ENCODE data around the gene C16orf87. TPM values are rescaled to one million over a fixed set of nuclear protein-coding genes. Genes with fewer than 3 reads are reported as not detected.
A peak's percentile ranks its signal among the peaks of the same experiment; 100 is the strongest.

Gene C16orf87
- total and polyA plus RNA-seq, 9 of the 15 experiments (the other 6 are each of a cell fraction or from before 2014, with no cell fraction given): 7.8 to 16.7 (median 10.5) TPM

DNA sequence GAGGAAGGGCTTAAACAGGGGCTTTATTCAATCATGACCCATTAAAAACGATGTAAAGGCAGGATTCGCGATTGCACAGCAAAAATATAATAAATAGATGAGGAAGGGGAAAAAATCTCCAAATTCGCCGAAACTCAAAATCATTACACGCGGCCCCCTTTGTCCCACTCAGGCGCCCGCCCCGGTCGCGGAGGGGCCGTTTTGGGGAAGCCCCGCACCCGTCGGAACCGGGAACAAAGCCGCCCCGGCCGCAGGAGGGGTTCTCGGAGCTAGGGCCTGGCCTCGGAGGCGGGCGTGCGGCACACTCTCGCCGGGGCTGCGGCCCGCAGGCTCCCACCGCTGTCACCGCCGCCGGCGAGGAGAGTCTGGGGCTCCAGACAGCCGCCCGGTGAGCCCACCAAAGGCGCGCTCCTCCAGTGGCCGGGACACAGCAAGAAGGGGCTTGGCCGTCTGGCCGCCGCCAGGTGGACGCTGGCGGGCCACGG lies 521 bp downstream of the C16orf87 start (continued):
- no peak for TF ChIP-seq ETV1 (tag; conservative IDR thresholded peaks at IDR 0.05; ENCODE audit: low read depth)
- TF ChIP-seq GATAD2A (IDR thresholded peaks at IDR 0.05): no peak
- TF ChIP-seq BCOR (IDR thresholded peaks at IDR 0.05): no peak; the same call in 1 of the 2 replicates
- TF ChIP-seq PTBP1 (IDR thresholded peaks at IDR 0.05; ENCODE audit: low read depth, low read length): no peak
- no peak for TF ChIP-seq ZNF217 (CRISPR knock-in tag; IDR thresholded peaks at IDR 0.05)
- TF ChIP-seq ZNF232 (CRISPR knock-in tag; IDR thresholded peaks at IDR 0.05): no peak
- TF ChIP-seq SETDB1 (IDR thresholded peaks at IDR 0.05; ENCODE audit: low read length): no peak
- TF ChIP-seq CCNT2 (IDR thresholded peaks at IDR 0.05; ENCODE audit: borderline replicate concordance, extremely low read depth, insufficient read length, low read depth, low read length): peak; percentile 62
- no peak for TF ChIP-seq PHF21A (IDR thresholded peaks at IDR 0.05; ENCODE audit: borderline replicate concordance, low read depth)
- no peak for TF ChIP-seq ZNF23 (CRISPR knock-in tag; IDR thresholded peaks at IDR 0.05)
- TF ChIP-seq XRCC3 (IDR thresholded peaks at IDR 0.05): no peak
- no peak for TF ChIP-seq SPI1 (IDR thresholded peaks at IDR 0.05; ENCODE audit: borderline replicate concordance, low read depth, low read length)
- TF ChIP-seq, protein P1, sequence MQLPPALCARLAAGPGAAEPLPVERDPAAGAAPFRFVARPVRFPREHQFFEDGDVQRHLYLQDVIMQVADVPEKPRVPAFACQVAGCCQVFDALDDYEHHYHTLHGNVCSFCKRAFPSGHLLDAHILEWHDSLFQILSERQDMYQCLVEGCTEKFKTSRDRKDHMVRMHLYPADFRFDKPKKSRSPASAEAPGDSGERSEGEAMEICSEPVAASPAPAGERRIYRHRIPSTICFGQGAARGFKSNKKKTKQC (CRISPR knock-in tag; IDR thresholded peaks at IDR 0.05): no peak
- TF ChIP-seq ATF1 (CRISPR knock-in tag; IDR thresholded peaks at IDR 0.05): no peak
- no peak for TF ChIP-seq ATF1 (tag; IDR thresholded peaks at IDR 0.05)
- TF ChIP-seq, protein P2, sequence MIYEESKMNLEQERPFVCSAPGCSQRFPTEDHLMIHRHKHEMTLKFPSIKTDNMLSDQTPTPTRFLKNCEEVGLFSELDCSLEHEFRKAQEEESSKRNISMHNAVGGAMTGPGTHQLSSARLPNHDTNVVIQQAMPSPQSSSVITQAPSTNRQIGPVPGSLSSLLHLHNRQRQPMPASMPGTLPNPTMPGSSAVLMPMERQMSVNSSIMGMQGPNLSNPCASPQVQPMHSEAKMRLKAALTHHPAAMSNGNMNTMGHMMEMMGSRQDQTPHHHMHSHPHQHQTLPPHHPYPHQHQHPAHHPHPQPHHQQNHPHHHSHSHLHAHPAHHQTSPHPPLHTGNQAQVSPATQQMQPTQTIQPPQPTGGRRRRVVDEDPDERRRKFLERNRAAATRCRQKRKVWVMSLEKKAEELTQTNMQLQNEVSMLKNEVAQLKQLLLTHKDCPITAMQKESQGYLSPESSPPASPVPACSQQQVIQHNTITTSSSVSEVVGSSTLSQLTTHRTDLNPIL (CRISPR knock-in tag; IDR thresholded peaks at IDR 0.05): no peak
- TF ChIP-seq, protein P3, sequence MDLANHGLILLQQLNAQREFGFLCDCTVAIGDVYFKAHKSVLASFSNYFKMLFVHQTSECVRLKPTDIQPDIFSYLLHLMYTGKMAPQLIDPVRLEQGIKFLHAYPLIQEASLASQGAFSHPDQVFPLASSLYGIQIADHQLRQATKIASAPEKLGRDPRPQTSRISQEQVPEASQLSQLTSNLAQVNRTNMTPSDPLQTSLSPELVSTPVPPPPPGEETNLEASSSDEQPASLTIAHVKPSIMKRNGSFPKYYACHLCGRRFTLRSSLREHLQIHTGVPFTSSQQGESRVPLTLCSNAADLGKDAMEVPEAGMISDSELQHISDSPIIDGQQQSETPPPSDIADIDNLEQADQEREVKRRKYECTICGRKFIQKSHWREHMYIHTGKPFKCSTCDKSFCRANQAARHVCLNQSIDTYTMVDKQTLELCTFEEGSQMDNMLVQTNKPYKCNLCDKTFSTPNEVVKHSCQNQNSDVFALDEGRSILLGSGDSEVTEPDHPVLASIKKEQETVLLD (IDR thresholded peaks at IDR 0.05): no peak
- TF ChIP-seq MCM7 (IDR thresholded peaks at IDR 0.05): no peak
- no peak for TF ChIP-seq IRF2 (CRISPR knock-in tag; IDR thresholded peaks at IDR 0.05)
- TF ChIP-seq FOXJ3 (CRISPR knock-in tag; IDR thresholded peaks at IDR 0.05): no peak
- TF ChIP-seq SMARCA5 (IDR thresholded peaks at IDR 0.05): peak; percentile 7; the same call in 1 of the 2 replicates
- no peak for TF ChIP-seq NR3C1 (CRISPR knock-in tag; IDR thresholded peaks at IDR 0.05)
- TF ChIP-seq ZBTB17 (CRISPR knock-in tag; IDR thresholded peaks at IDR 0.05): no peak
- TF ChIP-seq, protein P4, sequence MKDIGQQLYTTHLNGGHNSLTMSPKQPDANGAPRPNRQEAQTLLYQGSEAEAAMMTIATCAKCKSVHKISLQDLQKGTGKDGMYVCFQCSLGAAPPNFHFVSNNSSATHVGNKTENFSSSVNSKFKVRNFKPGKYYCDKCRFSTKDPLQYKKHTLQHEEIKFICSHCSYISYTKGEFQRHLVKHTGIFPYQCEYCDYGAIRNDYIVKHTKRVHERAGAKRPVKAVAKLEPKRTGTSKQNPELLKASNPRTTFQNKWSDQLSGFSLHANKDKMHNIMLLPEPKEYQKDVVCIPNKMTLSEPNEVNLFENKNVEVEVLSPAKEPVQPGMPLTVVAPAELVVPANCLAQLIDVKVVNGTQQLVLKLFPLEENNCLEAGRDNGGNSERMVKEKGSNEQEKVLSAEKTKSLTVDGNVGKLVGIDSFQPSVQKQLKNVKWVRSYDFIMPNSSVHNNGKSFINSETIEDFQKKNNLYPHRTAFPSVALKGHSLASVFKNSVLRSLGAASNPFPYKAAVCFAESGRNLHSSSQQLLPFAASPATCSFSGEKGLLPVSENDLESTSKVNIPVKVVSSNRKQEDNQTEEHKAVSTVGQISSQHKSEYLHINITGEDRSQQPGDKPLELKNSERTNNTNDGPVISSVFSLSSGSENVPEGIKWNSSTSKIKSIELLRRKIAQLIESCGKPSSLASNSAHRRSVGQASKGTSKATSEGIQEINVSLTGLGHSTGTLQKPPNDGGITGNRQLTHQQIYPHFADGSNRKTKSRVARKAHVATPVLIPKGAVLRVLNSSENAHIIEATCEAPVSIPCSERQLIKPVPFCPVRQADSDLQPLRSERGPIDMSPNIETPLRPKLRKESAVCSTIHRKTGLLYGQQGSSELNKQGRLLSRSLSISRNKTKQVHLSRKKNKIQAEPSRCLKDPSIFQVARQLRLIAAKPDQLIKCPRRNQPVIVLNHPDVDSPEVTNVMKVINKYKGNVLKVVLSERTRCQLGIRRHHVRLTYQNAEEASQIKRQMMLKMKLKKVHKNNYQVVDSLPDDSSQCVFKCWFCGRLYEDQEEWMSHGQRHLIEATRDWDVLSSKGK (CRISPR knock-in tag; IDR thresholded peaks at IDR 0.05): no peak
- TF ChIP-seq CREM (IDR thresholded peaks at IDR 0.05; ENCODE audit: low read depth): no peak
- no peak for TF ChIP-seq ZNF766 (CRISPR knock-in tag; conservative IDR thresholded peaks at IDR 0.05)
